ENCODE results near the gene CEPT1. TPM values are rescaled to one million over a fixed set of nuclear protein-coding genes. Genes with fewer than 3 reads are reported as not detected.
A peak's percentile ranks its signal among the peaks of the same experiment; 100 is the strongest.

The CEPT1 gene
- total and polyA plus RNA-seq, 9 of the 15 experiments (the other 6 are each of a cell fraction or from before 2014, with no cell fraction given) = 24.4 to 72.6 (median 42.4) TPM

DNA sequence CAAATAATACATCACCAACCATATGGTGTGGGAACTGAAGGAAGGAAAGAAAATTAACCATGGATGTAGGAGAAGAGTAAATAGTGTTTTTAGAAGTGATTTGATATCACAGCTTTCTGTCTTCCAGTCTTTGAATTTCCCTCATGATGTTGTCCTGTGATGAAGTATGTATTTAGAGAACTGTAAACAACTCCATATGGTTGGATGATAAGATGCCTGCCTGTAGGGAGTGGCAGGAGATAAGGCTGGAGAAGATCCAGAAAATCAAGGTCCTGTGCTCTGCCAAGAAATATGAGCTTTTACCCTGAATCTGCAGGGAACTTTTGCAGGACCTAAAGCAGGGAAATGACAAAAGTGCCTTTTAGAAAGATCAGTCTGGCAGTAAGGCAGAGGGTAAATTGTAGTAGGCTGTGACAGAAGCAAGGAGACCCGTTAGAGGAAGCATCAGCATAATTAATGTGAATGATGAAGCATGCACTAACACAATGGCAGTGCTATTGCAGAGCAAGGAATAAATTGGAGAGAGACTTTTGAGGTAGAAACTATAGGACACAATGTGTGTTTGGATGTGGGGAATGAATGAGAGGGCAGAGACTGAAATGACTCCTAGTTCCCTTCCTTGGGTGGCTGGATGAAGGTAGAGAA, 21.9 kb downstream of the CEPT1 start (continued):
- TF ChIP-seq FIP1L1 (IDR thresholded peaks at IDR 0.05; ENCODE audit: low read depth, low read length, poor library complexity, severe bottlenecking) = no peak
- no peak for TF ChIP-seq GTF2F1 (IDR thresholded peaks at IDR 0.05; ENCODE audit: low read depth, low read length)
- no peak for TF ChIP-seq ESRRB (CRISPR knock-in tag; IDR thresholded peaks at IDR 0.05; ENCODE audit: borderline replicate concordance)
- TF ChIP-seq, protein P1, sequence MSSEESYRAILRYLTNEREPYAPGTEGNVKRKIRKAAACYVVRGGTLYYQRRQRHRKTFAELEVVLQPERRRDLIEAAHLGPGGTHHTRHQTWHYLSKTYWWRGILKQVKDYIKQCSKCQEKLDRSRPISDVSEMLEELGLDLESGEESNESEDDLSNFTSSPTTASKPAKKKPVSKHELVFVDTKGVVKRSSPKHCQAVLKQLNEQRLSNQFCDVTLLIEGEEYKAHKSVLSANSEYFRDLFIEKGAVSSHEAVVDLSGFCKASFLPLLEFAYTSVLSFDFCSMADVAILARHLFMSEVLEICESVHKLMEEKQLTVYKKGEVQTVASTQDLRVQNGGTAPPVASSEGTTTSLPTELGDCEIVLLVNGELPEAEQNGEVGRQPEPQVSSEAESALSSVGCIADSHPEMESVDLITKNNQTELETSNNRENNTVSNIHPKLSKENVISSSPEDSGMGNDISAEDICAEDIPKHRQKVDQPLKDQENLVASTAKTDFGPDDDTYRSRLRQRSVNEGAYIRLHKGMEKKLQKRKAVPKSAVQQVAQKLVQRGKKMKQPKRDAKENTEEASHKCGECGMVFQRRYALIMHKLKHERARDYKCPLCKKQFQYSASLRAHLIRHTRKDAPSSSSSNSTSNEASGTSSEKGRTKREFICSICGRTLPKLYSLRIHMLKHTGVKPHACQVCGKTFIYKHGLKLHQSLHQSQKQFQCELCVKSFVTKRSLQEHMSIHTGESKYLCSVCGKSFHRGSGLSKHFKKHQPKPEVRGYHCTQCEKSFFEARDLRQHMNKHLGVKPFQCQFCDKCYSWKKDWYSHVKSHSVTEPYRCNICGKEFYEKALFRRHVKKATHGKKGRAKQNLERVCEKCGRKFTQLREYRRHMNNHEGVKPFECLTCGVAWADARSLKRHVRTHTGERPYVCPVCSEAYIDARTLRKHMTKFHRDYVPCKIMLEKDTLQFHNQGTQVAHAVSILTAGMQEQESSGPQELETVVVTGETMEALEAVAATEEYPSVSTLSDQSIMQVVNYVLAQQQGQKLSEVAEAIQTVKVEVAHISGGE (CRISPR knock-in tag; IDR thresholded peaks at IDR 0.05) = peak in 1 of 3 experiments; percentile 81; a peak in 2 of 6 replicates
- TF ChIP-seq CTBP1 (IDR thresholded peaks at IDR 0.05; ENCODE audit: borderline replicate concordance) = peak; percentile 89
- TF ChIP-seq ETV6 (IDR thresholded peaks at IDR 0.05; ENCODE audit: borderline replicate concordance in 1 of 2, low read depth in 2 of 2, low read length in 1 of 2) = peak in 1 of 2 experiments; percentile 49; a peak in 1 of 4 replicates
- no peak for TF ChIP-seq ETV6 (CRISPR knock-in tag; IDR thresholded peaks at IDR 0.05; ENCODE audit: borderline replicate concordance)
- TF ChIP-seq CEBPB (tag; IDR thresholded peaks at IDR 0.05) = no peak
- TF ChIP-seq L3MBTL2 (IDR thresholded peaks at IDR 0.05) = no peak
- no peak for TF ChIP-seq ZNF408 (CRISPR knock-in tag; IDR thresholded peaks at IDR 0.05; ENCODE audit: low read depth)
- TF ChIP-seq ZKSCAN8 (CRISPR knock-in tag; IDR thresholded peaks at IDR 0.05) = 0 out of 2 replicates have a peak, but pooled peaks have one; percentile 63
- TF ChIP-seq TGIF2 (CRISPR knock-in tag; IDR thresholded peaks at IDR 0.05) = no peak
- TF ChIP-seq NR3C1 (CRISPR knock-in tag; IDR thresholded peaks at IDR 0.05) = no peak
- TF ChIP-seq, protein P2, sequence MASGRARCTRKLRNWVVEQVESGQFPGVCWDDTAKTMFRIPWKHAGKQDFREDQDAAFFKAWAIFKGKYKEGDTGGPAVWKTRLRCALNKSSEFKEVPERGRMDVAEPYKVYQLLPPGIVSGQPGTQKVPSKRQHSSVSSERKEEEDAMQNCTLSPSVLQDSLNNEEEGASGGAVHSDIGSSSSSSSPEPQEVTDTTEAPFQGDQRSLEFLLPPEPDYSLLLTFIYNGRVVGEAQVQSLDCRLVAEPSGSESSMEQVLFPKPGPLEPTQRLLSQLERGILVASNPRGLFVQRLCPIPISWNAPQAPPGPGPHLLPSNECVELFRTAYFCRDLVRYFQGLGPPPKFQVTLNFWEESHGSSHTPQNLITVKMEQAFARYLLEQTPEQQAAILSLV (tag; IDR thresholded peaks at IDR 0.05) = no peak
- no peak for TF ChIP-seq U2AF1 (optimal IDR thresholded peaks at IDR 0.05; ENCODE audit: low read depth, low read length)
- TF ChIP-seq, protein P3, sequence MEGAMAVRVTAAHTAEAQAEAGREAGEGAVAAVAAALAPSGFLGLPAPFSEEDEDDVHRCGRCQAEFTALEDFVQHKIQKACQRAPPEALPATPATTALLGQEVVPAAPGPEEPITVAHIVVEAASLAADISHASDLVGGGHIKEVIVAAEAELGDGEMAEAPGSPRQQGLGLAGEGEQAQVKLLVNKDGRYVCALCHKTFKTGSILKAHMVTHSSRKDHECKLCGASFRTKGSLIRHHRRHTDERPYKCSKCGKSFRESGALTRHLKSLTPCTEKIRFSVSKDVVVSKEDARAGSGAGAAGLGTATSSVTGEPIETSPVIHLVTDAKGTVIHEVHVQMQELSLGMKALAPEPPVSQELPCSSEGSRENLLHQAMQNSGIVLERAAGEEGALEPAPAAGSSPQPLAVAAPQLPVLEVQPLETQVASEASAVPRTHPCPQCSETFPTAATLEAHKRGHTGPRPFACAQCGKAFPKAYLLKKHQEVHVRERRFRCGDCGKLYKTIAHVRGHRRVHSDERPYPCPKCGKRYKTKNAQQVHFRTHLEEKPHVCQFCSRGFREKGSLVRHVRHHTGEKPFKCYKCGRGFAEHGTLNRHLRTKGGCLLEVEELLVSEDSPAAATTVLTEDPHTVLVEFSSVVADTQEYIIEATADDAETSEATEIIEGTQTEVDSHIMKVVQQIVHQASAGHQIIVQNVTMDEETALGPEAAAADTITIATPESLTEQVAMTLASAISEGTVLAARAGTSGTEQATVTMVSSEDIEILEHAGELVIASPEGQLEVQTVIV (CRISPR knock-in tag; IDR thresholded peaks at IDR 0.05; ENCODE audit: borderline replicate concordance) = no peak
- peak; percentile 38; the same call in 1 of the 2 replicates for TF ChIP-seq ETV1 (tag; conservative IDR thresholded peaks at IDR 0.05; ENCODE audit: low read depth)
- TF ChIP-seq HMGXB4 (CRISPR knock-in tag; IDR thresholded peaks at IDR 0.05) = no peak
- peak; percentile 77 to 87 for TF ChIP-seq TRIM24 (IDR thresholded peaks at IDR 0.05)

Measured in K562 (cell line).